DND-41 (cell line): ENCODE results near the gene RHOH.

Experiments
- EZH2 ChIP-seq: IDR thresholded peaks from 3 replicates; pipeline ENCODE4 v1.6.1; 2012; ENCODE audit warnings: borderline replicate concordance, low read depth, mild to moderate bottlenecking, moderate library complexity, low read length, inconsistent platforms; ENCODE audit not compliant: severe bottlenecking
- TF ChIP-seq, protein P1 (sequence below): IDR thresholded peaks from 2 replicates; pipeline ENCODE4 v1.5.1; 2012; ENCODE audit warnings: borderline replicate concordance, low read length, moderate library complexity, mild to moderate bottlenecking; ENCODE audit not compliant: poor library complexity, severe bottlenecking; ENCODE audit errors: extremely low read depth

DNA sequence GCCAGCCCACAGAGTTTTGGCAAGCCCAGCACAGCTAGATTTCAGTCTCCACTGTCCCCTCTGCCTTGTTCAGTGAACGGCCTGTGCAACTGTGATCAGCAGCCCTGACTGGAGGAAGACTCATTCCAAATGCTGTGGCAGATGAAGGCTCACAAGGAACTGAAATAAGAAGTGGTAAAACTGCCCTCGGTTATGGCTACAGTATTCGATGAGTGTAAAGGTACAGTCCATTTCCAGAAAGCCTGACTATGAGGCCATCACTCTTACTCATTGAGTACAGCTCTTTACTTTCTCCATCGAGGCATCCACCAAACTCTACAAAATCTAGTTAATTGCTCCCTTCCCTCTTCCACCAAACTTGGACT lies 69.1 kb downstream of the RHOH start:
- TF ChIP-seq, protein P1, sequence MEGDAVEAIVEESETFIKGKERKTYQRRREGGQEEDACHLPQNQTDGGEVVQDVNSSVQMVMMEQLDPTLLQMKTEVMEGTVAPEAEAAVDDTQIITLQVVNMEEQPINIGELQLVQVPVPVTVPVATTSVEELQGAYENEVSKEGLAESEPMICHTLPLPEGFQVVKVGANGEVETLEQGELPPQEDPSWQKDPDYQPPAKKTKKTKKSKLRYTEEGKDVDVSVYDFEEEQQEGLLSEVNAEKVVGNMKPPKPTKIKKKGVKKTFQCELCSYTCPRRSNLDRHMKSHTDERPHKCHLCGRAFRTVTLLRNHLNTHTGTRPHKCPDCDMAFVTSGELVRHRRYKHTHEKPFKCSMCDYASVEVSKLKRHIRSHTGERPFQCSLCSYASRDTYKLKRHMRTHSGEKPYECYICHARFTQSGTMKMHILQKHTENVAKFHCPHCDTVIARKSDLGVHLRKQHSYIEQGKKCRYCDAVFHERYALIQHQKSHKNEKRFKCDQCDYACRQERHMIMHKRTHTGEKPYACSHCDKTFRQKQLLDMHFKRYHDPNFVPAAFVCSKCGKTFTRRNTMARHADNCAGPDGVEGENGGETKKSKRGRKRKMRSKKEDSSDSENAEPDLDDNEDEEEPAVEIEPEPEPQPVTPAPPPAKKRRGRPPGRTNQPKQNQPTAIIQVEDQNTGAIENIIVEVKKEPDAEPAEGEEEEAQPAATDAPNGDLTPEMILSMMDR = no peak
- TF ChIP-seq EZH2 = no peak
